CD4-positive, alpha-beta T cell treated with Interleukin-17A for 1 hour (primary cell): ENCODE results near the gene PLOD2.

Source experiments
- DNase-seq: peaks from one replicate; pipeline ENCODE4 v3.0.0-alpha.2; 2020

The PLOD2 gene

GRCh38 chr3:146035366-146035765 is 125.6 kb downstream of the PLOD2 start:
- no peak for DNase-seq

GRCh38 chr3:146033950-146034349 is 127.0 kb downstream of the PLOD2 start:
- DNase-seq, result no peak

GRCh38 chr3:146026547-146026946 is 134.4 kb downstream of the PLOD2 start:
- no peak for DNase-seq

- DNase-seq, result no peak
Measured at GRCh38 chr3:146024260-146024659, 136.7 kb downstream of the PLOD2 start.

DNA sequence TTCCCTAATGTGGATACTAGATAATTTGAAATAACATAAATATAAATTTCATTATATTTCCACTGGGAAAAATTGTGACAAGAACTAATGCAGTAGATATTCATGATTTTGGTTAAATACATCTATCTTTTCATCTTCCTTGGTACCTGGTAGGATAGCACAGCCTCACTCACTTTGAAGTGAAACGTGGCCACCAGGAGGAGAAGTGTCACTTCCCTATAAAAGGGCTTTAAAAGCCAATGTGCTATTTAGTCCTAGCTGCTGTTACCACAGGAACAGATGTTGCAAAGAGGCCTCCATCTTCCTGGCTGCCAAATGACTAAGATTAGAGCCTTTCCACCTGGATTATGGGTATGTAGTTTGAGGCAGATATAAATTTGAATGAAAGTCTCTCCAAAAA is 140.0 kb downstream of the PLOD2 start:
- no peak for DNase-seq

GRCh38 chr3:146019508-146019907 is 141.5 kb downstream of the PLOD2 start:
- DNase-seq, result no peak
